NCI-H1092 treated with DMSO at 0.1 percent for 48 hours (cell line): ENCODE results near the gene CRYGS.
"Not testable (repeated sequence)": the region's sequence is repeated elsewhere in the genome, so short reads cannot be mapped to it uniquely, and the experiment has no call there.

ENCODE experiments used
- DNase-seq: peaks from one replicate; lab custom pipeline; 2025; lab: John Stamatoyannopoulos, UW

The CRYGS gene

DNA sequence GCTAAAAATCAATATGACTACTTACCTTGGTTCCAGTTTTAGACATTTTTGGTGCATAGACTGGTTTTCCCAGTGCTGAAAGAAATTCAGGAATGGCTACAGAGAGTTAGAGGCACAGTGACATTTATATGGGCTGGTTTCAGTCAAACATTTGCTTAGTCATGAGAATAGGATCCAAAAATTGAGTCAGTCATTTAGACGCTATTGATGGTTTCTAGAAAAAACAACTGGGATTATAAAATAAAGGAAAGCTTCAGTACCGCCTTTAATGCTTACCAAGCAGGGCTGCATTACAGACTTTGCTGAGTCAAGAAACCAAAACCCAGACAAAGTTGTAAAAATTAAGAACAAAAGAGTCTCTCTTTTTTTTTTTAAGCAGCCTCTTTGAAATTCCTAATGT lies at the start of gene CRYGS:
Gene CRYGS, minus strand, starts transcription at position 100 of the 400 bp plus-strand sequence. Its CDS starts 54 bp downstream, at position 46.
- DNase-seq, result no peak

DNA sequence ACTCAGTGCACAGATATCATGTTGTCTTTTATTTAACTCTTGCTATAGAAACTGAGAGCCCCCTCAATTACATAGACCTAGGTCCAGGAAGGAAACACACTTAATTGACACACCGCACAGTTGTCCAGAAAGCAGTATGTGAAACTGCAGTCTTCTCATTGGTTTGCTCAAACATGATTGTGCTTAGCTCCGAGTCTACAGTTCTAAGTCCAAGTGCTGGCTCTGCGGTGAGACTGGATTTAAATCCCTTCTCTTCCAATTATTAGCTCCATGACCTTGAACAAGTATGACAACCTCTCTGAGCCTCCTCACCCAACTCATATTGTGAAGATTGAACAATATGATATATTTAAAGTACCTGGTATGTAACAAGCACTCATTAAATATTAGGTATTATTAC lies 49.7 kb upstream of the CRYGS start:
- no peak for DNase-seq

DNA sequence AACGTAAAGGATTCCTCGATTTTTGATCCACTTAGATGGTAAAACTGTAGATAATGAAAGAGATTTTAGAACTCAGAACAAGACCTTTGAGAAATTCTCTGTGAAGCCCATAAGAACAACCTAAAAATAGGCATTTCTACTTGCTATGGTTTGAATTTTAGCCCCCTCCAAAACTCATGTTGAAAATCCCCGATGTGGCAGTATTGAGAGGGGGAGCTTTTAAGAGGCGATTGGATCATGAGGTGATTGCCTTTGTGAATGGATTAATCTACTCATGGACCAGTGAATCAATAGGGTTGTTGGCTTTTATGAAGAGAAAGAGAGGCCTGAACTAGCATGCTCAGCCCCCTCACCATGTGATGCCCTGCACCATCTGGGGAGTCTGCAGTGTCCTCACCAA lies 48.5 kb upstream of the CRYGS start:
- no peak for DNase-seq

DNA sequence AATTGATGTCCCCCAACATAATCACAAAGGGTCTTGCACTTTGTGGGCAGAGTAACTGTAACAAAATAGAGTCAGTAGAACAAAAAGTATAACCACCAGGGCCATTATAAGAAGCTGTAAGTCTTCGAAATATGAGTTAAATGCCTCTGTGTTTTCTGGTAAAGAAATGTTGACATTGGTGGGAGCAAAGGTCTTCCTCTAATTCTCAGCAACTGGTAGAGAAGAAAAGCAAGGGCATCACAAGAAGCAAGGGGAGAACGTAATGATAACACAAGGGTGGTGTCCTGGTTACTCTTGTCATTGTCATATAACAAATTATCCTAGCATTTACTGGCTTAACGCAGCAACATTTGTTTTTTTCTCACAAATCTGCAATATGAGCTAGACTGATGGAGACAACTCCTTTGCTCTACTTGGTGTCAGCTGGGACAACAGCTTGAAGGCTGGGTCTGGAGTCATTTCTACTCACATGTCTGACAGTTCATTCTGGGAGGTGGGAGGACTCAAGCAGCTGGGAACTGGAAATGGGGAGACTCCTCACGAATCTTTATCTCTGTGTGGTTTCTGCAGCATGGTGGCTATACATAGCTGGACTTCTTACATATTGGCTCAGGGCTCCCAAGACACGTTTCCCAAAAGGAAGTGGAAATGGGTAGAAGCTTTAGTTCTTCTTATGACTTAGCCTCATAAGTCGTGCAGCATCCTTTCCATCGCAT lies 46.6 kb upstream of the CRYGS start:
- DNase-seq, result no peak

DNA sequence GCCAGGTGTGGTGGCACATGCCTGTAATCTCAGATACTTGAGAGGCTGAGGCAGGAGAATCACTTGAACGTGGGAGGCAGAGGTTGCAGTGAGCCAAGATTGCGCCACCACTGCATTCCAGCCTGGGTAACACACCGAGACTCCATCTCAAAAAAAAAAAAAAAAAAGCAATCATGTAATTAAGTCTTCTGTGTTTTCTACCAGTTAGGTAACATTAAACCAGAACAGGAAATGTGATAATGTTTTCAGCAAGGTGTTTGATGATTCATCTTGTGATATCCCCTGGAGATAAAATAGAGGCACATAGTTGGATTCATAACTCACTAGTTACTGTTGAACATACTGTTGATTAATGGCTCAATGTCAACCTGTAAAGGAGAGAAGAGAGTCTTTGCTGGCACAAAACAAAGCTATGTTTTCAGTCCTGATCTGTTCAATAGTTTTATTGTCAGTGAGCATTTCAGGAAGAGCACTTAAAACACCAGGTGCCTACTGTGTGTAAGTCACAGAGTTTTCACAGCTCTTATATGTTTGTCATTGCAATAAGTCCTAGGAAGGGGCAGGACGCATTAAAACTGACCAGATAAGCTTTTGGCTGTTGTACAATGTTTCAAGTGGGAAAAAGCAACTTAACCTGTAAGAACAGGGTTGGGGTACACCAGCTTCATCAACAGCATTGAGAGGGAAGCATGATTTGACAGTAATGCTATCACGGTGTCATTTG lies 45.8 kb upstream of the CRYGS start:
- DNase-seq, result no peak

DNA sequence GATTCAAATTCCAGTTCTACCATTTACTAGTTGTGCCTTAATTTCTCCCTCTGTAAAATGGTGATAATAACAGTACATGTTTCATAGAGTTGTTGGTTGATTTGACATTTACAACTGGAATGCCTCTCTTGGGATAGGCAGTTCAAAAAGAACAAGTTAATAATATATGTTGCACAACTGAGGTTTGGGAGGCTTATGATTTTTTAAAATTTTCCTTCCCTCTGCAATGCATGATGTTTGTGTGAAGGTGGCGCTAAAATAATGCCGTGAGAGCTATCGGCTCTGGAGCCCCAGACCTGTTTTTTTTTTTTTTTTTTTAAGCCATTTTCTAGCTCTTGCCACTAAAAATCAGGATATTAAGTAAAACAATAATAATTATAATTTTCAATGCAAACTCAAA lies 44.9 kb upstream of the CRYGS start:
- DNase-seq, result no peak

DNA sequence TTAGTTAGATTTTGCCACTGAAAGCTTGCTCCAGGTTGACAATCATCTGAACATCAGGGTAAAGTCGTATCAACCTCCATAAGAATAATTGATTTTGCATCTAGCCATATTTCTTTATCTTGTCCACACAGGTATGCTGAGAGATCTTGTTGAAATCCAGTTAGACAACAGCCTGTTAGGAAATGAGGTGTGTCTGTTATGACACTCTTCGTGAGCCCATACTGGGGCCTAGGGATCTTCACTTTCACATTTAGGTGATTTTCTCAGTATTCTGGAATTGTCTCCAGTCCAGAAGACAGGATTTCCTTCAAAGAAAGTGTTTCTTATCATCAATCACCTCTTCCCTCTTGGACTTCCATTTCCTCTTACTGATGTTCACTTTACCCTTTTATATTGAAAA lies 44.5 kb upstream of the CRYGS start:
- no peak for DNase-seq

DNA sequence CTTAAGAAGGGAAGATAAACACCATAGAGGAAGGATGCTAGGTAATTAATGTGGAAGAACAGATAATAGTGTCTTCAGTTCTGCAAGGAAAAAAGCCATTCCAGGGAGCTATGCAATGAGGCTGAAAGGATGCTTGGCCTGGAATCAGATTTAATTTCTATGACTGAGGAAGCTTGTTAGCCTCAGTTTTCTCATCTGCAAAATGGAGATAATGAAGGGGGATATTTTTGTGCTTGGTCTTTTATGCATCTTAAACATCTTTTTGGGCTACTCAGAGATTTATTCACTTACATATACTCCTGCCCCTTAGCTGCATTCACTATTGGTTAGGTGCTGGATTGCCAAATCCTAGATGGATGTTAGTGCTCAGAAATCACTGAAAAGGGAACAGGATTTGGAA lies 43.0 kb upstream of the CRYGS start:
- DNase-seq, result no peak

DNA sequence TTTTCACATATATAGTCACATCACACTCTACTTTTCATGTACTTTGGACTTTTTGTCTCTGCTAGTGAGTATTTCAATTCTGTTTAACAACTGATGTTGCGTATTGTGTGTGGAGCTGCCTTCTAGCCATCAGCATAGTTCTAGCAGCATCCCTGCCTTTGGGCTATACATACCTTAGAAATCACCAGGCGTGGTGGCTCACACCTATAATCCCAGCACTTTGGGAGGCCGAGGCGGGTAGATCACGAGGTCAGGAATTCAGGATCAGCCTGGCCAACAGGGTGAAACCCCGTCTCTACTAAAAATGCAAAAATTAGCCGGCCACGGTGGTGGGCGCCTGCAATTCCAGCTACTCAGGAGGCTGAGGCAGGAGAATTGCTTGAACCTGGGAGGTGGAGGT lies 42.1 kb upstream of the CRYGS start:
- not testable (repeated sequence) for DNase-seq

DNA sequence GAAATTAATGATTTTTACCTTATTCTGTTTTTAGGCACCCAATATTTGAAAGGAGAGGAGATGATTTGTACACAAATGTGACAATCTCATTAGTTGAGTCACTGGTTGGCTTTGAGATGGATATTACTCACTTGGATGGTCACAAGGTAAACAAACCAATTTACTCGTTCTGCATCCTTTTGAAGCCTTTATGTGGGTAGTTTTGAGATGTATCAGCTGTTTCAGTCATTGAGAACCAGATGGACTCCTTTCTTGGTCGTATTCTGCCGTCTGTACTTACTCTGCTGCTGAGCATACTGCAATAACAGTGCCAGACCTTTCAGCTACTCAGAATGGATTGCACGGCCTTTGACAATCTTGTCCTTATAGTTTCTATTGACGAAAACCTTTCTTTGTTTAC lies 39.7 kb upstream of the CRYGS start:
- DNase-seq, result no peak

DNA sequence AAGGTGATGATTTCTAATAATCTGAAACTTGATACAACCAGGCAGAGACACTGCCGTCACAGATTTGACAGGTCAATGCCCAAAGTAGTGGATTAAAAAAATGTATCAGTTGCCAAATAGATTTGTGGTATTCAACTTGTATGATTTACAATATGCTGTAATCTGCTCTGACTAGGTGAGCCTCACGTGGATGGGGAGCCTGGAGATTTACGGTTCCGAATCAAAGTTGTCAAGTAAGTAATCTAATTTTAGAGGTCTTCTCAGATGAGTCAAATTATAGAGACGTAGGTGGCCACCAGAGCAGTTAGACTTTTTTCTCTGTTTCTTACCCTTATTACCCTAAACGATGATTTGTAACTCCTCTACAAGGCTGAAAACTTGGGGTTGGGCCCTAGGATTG lies 38.4 kb upstream of the CRYGS start:
- DNase-seq, result no peak

DNA sequence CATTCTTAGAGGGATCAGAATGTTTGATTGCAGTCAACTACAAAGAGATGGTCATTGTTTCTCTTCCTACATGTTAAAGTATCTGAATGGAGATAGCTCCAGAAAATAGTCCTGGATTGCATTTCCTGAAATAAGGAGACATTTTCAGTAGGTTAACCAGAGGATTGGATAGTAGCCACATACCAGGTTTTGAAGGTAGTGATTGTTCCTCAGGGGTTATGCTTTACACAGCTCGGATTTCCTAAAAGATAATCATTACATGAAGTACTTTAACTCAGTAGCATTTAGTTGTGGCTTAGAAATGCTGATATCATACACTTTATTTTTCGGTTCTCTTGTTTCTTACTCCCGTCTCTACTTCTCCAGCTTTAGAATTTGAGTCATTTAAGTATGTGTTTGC lies 36.6 kb upstream of the CRYGS start:
- DNase-seq, result no peak

DNA sequence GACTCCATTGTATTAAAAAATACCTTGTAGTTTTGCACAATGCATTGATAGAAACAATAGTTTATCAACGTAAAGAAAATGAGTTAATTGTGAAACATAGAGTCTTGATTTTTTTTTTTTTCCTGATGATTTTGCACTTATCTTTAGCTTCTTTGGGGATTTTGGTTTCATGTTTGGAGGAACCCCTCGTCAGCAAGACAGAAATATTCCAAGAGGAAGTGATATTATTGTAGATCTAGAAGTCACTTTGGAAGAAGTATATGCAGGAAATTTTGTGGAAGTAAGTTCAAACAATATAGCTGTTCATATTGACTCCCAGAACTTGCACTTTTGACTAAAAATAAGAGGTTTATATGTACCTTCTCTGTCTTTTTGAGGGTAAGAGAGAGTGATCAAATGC lies 33.3 kb upstream of the CRYGS start:
- DNase-seq, result no peak

DNA sequence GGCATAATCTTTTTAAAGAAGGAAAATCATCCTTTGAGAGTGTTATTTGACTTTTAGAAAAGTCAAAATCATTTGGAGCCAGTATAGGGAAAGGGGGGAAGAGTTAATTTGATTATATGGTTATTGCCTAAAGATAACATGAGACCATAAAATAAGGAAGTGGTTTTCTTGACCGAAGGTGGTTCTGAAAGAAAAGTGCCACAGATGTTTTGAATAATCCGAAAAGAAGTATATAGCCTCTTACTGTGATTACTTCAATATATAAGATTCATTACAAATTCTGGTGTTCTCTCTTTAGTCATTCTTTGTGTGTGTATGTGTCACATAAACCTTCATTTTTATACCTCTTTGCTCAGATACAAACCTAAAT lies 27.4 kb upstream of the CRYGS start:
- no peak for DNase-seq

DNA sequence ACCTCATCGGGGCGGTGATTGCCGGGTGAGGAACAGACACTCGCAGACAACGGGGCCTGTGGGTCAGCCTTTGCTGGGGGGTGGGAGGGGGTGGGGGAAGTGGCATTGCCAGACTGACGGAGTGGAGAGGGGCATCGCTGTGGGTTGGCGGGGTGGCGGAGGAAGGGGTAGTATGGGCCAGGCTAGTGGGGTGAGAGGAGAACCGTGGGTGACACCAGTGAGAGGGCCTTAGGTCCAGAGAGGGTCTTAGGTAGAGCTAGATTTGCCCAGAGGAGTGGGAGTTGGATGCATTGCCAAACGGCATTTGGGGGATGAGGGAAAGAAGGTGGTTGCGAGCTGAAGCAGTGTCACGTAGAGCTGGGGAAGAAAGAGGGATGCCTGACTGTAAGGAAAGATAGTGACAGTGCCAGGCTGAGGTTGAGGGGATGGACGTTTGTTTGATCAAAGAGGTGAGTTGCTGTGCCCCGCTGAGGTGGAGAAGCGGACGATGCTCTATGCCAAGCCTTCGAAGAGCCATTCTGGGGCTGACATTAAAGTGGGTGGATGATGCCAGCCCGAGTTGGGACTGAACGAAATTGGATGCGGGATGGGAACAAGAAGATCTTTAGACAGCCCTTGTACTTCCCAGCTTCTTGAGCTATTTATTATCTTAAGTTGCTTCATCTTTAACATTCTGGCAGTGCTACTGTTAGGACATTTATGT lies 26.9 kb upstream of the CRYGS start:
- no peak for DNase-seq

DNA sequence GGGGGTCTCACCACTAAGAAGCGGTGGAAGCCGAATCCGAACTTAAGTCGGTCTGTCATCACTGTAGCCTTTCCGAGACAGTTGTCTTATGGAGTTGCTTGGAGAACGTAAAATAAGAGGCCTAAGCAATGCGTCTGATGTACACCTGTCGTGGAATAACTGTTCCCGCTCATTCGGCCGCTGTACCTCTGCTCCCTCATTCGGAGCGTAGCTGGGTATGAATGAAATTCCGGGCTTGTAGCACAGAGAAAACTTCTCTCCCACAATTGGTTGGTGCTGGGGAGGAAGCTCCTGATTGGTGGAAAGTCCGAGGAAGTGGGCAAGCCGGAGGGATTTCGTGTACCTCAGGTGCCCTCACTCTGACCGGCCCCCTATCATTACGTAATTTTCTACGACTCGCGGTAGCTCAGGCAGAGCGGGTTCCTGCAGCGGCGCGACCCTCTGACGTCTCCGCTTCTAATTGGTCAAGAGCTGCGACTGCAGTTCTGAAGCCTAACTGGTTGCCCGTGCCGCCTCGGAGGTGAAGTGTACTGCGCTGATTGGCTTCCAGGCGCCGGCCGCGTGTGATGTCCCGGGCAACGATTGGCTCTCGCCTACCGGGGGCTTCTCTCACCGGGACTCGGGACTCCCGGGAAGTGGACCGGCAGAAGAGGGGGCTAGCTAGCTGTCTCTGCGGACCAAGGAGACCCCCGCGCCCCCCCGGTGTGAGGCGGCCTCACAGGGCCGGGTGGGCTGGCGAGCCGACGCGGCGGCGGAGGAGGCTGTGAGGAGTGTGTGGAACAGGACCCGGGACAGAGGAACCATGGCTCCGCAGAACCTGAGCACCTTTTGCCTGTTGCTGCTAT lies 26.1 kb upstream of the CRYGS start, which contains the start of gene DNAJB11:
Gene DNAJB11, plus strand, starts transcription at position 625 of the 845 bp plus-strand sequence. Its CDS starts 178 bp downstream, at position 803.
- DNase-seq, result peak; percentile 99

DNA sequence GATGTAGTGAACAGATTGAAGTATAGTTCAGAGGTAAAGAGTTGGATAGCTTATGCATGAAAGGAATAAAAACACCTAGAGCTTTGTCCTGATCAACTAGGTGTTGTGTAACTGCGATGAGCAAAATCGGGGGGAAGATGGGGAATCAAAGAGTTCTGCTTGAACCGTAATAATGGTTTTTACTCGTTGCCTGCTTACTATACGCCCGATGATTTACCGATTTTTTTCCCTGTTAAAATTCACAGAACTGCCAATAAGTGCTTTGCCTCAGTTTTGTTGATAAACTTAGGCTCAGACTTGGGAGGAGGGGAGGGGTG lies 25.6 kb upstream of the CRYGS start:
- no peak for DNase-seq

DNA sequence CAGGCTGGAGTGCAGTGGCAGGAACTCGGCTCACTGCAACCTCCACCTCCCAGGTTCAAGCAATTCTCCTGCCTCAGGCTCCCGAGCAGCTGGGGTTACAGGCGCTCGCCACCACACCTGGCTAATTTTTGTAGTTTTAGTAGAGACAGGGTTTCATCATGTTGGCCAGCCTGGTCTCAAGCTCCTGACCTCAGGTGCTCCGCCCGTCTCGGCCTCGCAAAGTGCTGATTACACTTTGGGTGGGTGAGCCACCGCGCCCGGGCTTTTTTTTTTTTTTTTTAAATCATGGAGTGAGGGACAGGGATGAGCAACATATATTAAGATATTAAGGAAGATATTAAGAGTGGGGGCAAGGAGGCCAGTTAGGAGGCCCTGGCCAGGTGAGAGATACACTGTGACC lies 25.2 kb upstream of the CRYGS start:
- not testable (repeated sequence) for DNase-seq

DNA sequence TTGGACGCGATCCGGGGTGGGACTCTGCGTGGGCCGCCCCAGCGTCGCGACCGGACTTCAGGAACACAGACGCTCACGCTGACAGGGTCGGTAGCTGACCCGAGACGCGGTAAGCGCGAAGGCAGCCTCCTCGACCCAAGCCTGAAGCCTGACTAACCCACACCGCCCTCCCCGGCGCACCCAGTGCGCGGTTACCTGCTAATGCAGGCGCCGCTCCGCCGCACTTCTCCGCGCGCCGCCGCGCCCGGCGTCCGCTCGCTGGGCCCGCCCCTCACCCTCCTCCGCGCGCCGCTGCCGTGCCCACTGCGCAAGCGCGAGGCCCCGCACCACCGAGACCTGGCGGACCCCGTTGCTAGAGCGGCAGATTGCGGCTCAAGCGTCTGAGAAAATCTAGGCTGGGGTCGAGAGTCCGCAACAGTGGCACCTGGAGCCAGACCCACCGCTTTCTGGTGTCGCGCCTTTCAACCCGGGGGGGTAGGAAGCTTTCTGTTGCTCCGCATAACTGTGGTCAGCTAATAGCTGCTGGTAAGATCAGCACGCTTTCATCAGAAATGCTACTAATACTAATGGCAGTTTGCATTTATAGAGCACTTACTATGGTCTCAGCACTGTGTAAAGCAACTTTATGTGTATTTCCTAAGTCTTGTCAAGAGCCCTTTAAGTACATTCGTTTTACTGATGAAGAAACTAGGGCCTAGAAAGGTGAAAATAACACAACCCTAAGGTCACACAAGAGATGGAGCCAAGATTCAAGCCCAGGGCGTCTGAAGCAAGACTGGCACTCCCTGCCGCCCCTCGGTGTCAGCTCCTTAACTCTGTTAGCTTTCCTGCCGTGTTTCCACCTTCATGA lies 23.1 kb upstream of the CRYGS start, which contains the start of gene TBCCD1:
Gene TBCCD1, minus strand, starts transcription at position 268 of the 850 bp plus-strand sequence. CDS start 3,010 bp downstream, outside the sequence.
- peak; percentile 87 for DNase-seq

DNA sequence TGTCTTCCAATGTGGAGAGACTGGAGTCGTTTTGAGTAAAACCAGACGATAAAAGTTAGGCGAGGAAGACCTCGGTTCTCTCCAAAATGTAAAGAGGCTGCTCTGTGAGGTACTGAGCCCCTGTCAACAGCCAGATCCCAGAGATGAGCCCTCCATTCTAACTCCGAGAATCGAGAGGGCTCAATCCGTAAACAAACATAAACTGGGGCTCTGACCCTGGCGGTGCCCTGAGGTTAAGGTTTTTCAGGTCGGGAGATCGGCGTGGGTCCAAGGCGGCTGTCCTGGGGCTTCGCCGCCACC lies 22.5 kb upstream of the CRYGS start:
- DNase-seq, result no peak

DNA sequence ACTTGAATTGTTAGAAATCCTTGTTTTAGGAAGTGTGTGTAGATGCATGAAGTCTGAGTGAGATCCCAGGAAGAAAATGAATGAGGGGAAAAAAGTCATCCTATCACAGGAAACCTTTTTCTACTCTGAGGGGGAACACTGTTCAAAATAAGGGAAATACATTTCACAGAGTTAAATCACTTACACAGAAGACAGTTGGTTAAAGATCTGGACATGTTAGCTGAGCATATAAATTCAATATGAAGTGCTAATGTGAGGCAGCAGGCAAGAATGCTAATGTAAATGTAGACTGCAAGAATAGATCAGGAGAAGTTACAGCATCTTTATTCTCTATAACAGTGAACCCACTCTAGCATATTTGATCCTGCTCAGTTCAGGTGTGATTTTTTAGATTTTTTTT lies 20.4 kb upstream of the CRYGS start:
- no peak for DNase-seq
